ENCODE data around the gene GTF3C1.

The GTF3C1 gene

GRCh38 chr16:27518226-27518625 is 31.5 kb downstream of the GTF3C1 start:
- no peak for DNase-seq

- DNase-seq: no peak
Measured at GRCh38 chr16:27517664-27518063, 32.0 kb downstream of the GTF3C1 start.

GRCh38 chr16:27516365-27516764 is 33.3 kb downstream of the GTF3C1 start:
- DNase-seq: no peak

- no peak for DNase-seq
Measured at GRCh38 chr16:27515874-27516353, 33.8 kb downstream of the GTF3C1 start.

GRCh38 chr16:27514806-27515205 is 34.9 kb downstream of the GTF3C1 start:
- no peak for DNase-seq

- no peak for DNase-seq
Measured at GRCh38 chr16:27511657-27512448, 37.9 kb downstream of the GTF3C1 start.

- DNase-seq: no peak
Measured at GRCh38 chr16:27508476-27508875, 41.2 kb downstream of the GTF3C1 start.

GRCh38 chr16:27506771-27507170 is 42.9 kb downstream of the GTF3C1 start:
- DNase-seq: no peak

- no peak for DNase-seq
Measured at GRCh38 chr16:27505297-27506236, 44.1 kb downstream of the GTF3C1 start.

- no peak for DNase-seq
Measured at GRCh38 chr16:27503662-27504061, 46.1 kb downstream of the GTF3C1 start.

- no peak for DNase-seq
Measured at GRCh38 chr16:27500801-27501200, 48.9 kb downstream of the GTF3C1 start.

GRCh38 chr16:27499659-27500055 is 50.1 kb downstream of the GTF3C1 start:
- DNase-seq: no peak

- no peak for DNase-seq
Measured at GRCh38 chr16:27498916-27499658, 50.6 kb downstream of the GTF3C1 start.

GRCh38 chr16:27498031-27498825 is 51.5 kb downstream of the GTF3C1 start:
- no peak for DNase-seq

- DNase-seq: no peak
Measured at GRCh38 chr16:27495191-27495590, 54.5 kb downstream of the GTF3C1 start.

GRCh38 chr16:27492588-27492979 is 57.1 kb downstream of the GTF3C1 start:
- no peak for DNase-seq

GRCh38 chr16:27491894-27492587 is 57.7 kb downstream of the GTF3C1 start:
- DNase-seq: no peak

- DNase-seq: no peak
Measured at GRCh38 chr16:27489906-27490305, 59.8 kb downstream of the GTF3C1 start.

GRCh38 chr16:27489421-27489820 is 60.3 kb downstream of the GTF3C1 start:
- DNase-seq: no peak

- no peak for DNase-seq
Measured at GRCh38 chr16:27486760-27487159, 63.0 kb downstream of the GTF3C1 start.

- no peak for DNase-seq
Measured at GRCh38 chr16:27486344-27486743, 63.4 kb downstream of the GTF3C1 start.

GRCh38 chr16:27485811-27486210 is 63.9 kb downstream of the GTF3C1 start:
- DNase-seq: no peak
